GM23338 (cell line): ENCODE measurements around the gene PACSIN1.
"Not testable (repeated sequence)": the region's sequence is repeated elsewhere in the genome, so short reads cannot be mapped to it uniquely, and the experiment has no call there.

ENCODE experiments used
- CREB1 ChIP-seq: fragments of 250-450 bp; sonication (Bioruptor Pico); IDR thresholded peaks from 2 replicates; pipeline ENCODE4 v1.5.0; 2020; ENCODE audit warnings: low read depth, mild to moderate bottlenecking, moderate library complexity
- EZH2 ChIP-seq: fragments of 200-600 bp; sonication (generic); IDR thresholded peaks from one replicate; pipeline ENCODE4 v1.8.0; 2017; ENCODE audit warnings: antibody characterized with exemption, mild to moderate bottlenecking, low read depth; ENCODE audit not compliant: unreplicated experiment
- EZH2phosphoT487 ChIP-seq: fragments of 200-600 bp; sonication (generic); IDR thresholded peaks from one replicate; pipeline ENCODE4 v1.8.1; 2018; ENCODE audit warnings: antibody characterized with exemption; ENCODE audit not compliant: unreplicated experiment
- JUNB ChIP-seq: IDR thresholded peaks from one replicate; pipeline ENCODE4 v1.6.1; 2016; ENCODE audit warnings: antibody characterized with exemption; ENCODE audit not compliant: unreplicated experiment
- NANOG ChIP-seq: IDR thresholded peaks from 2 replicates; pipeline ENCODE4 v1.6.1; 2016; ENCODE audit warnings: antibody characterized with exemption, borderline replicate concordance
- POLR2AphosphoS5 ChIP-seq: IDR thresholded peaks from 2 replicates; pipeline ENCODE4 v1.6.1; 2016; ENCODE audit warnings: antibody characterized with exemption, low read depth
- TF ChIP-seq, protein P1 (sequence below), 2 experiments: fragments of 200-600 bp in 1 of 2; sonication (generic) in 1 of 2; conservative IDR thresholded peaks; 2 replicates each; pipeline versions ENCODE4 v1.5.1 to v1.6.1; 2016 to 2017; ENCODE audit warnings: antibody characterized with exemption in 2 of 2, low read depth in 2 of 2, mild to moderate bottlenecking in 2 of 2, moderate library complexity in 1 of 2
- TF ChIP-seq, protein P2 (sequence below): IDR thresholded peaks from one replicate; pipeline ENCODE4 v1.6.1; 2018; ENCODE audit warnings: antibody characterized with exemption; ENCODE audit not compliant: unreplicated experiment

DNA sequence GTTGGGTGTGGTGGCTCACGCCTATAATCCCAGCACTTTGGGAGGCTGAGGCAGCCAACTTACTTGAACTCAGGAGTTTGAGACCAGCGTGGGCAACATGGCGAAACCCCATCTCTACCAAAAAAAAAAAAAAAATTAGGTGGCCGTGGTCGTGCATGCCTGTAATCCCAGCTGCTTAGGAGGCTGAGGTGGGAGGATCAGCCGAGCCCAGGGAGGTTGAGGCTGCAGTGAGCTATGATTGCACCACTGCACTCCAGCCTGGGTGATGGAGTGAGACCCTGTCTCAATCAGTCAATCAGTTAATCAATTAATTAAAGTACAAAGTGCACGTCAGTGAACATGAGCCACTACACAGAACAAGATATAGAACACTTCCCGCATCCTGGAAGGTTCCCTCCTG lies 21.0 kb downstream of the PACSIN1 start:
- TF ChIP-seq, protein P1, sequence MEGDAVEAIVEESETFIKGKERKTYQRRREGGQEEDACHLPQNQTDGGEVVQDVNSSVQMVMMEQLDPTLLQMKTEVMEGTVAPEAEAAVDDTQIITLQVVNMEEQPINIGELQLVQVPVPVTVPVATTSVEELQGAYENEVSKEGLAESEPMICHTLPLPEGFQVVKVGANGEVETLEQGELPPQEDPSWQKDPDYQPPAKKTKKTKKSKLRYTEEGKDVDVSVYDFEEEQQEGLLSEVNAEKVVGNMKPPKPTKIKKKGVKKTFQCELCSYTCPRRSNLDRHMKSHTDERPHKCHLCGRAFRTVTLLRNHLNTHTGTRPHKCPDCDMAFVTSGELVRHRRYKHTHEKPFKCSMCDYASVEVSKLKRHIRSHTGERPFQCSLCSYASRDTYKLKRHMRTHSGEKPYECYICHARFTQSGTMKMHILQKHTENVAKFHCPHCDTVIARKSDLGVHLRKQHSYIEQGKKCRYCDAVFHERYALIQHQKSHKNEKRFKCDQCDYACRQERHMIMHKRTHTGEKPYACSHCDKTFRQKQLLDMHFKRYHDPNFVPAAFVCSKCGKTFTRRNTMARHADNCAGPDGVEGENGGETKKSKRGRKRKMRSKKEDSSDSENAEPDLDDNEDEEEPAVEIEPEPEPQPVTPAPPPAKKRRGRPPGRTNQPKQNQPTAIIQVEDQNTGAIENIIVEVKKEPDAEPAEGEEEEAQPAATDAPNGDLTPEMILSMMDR (conservative IDR thresholded peaks at IDR 0.05; ENCODE audit: low read depth in 2 of 2), result not testable (repeated sequence)
- not testable (repeated sequence) for TF ChIP-seq EZH2; EZH2phosphoT487; POLR2AphosphoS5; NANOG; CREB1 (CRISPR knock-in tag); JUNB
- TF ChIP-seq, protein P2, sequence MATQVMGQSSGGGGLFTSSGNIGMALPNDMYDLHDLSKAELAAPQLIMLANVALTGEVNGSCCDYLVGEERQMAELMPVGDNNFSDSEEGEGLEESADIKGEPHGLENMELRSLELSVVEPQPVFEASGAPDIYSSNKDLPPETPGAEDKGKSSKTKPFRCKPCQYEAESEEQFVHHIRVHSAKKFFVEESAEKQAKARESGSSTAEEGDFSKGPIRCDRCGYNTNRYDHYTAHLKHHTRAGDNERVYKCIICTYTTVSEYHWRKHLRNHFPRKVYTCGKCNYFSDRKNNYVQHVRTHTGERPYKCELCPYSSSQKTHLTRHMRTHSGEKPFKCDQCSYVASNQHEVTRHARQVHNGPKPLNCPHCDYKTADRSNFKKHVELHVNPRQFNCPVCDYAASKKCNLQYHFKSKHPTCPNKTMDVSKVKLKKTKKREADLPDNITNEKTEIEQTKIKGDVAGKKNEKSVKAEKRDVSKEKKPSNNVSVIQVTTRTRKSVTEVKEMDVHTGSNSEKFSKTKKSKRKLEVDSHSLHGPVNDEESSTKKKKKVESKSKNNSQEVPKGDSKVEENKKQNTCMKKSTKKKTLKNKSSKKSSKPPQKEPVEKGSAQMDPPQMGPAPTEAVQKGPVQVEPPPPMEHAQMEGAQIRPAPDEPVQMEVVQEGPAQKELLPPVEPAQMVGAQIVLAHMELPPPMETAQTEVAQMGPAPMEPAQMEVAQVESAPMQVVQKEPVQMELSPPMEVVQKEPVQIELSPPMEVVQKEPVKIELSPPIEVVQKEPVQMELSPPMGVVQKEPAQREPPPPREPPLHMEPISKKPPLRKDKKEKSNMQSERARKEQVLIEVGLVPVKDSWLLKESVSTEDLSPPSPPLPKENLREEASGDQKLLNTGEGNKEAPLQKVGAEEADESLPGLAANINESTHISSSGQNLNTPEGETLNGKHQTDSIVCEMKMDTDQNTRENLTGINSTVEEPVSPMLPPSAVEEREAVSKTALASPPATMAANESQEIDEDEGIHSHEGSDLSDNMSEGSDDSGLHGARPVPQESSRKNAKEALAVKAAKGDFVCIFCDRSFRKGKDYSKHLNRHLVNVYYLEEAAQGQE, result not testable (repeated sequence)
